Gastrocnemius medialis (tissue), 4 donors: ENCODE results near the gene QSOX2.

Experiments used
- POLR2A ChIP-seq, 2 donors: fragments of 450-650 bp; IDR thresholded peaks; one replicate each; pipeline ENCODE4 v1.6.1; 2017; ENCODE audit warnings: antibody characterized with exemption in 2 of 2, mild to moderate bottlenecking in 2 of 2, moderate library complexity in 2 of 2
- TF ChIP-seq, protein P1 (sequence below), 5 experiments: fragments of 450-650 bp in 3 of 5; fragments of 200-600 bp in 2 of 5; sonication (generic) in 2 of 5; IDR thresholded peaks in 4 of 5; conservative IDR thresholded peaks in 1 of 5; 1 replicate in 4 of 5; 2 replicates in 1 of 5; pipeline ENCODE4 v1.5.1; 2016 to 2019; ENCODE audit warnings: antibody characterized with exemption in 5 of 5, mild to moderate bottlenecking in 3 of 5, moderate library complexity in 3 of 5

- TF ChIP-seq, protein P1, sequence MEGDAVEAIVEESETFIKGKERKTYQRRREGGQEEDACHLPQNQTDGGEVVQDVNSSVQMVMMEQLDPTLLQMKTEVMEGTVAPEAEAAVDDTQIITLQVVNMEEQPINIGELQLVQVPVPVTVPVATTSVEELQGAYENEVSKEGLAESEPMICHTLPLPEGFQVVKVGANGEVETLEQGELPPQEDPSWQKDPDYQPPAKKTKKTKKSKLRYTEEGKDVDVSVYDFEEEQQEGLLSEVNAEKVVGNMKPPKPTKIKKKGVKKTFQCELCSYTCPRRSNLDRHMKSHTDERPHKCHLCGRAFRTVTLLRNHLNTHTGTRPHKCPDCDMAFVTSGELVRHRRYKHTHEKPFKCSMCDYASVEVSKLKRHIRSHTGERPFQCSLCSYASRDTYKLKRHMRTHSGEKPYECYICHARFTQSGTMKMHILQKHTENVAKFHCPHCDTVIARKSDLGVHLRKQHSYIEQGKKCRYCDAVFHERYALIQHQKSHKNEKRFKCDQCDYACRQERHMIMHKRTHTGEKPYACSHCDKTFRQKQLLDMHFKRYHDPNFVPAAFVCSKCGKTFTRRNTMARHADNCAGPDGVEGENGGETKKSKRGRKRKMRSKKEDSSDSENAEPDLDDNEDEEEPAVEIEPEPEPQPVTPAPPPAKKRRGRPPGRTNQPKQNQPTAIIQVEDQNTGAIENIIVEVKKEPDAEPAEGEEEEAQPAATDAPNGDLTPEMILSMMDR (IDR thresholded peaks at IDR 0.05 in 4 of 5, conservative IDR thresholded peaks at IDR 0.05 in 1 of 5), result no peak
- no peak for TF ChIP-seq POLR2A (IDR thresholded peaks at IDR 0.05)
These were observed 73.7 kb downstream of the QSOX2 start for GRCh38 chr9:136171801-136172411.
